ENCODE measurements around the gene FGF18.

DNA sequence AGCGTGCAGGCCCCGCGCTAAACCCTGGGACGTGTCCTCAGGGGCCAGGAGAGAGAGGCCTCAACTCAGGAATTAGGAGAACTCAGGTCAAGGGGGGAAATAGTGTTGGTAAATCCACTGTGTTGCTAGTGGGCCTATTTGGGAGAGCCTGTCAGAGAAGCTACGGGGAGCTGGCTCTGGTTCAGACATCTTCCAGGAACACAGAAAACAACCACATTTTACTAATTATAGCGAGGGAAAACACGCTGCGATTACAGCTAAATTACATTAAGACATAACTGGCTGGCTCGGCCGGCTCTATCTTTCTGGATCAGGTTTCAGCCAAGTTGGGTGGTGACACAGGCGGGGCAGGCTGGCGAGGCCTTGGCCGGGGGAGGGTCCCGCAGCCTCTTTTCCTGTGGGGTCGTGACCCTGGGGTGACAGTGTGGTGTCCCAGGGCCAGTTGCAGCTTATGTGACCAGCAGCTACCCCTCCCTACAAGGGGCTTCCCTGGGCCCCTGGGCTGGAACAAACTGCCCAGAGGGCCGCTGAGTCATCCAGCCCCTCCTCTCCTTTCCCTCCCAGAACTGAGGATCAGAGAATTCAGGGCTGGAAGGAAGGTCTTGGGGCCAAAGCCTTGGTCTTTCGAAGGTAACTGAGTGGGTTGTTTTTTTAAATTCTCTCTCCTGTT lies 75.1 kb downstream of the FGF18 start:
- TF ChIP-seq, protein P1, sequence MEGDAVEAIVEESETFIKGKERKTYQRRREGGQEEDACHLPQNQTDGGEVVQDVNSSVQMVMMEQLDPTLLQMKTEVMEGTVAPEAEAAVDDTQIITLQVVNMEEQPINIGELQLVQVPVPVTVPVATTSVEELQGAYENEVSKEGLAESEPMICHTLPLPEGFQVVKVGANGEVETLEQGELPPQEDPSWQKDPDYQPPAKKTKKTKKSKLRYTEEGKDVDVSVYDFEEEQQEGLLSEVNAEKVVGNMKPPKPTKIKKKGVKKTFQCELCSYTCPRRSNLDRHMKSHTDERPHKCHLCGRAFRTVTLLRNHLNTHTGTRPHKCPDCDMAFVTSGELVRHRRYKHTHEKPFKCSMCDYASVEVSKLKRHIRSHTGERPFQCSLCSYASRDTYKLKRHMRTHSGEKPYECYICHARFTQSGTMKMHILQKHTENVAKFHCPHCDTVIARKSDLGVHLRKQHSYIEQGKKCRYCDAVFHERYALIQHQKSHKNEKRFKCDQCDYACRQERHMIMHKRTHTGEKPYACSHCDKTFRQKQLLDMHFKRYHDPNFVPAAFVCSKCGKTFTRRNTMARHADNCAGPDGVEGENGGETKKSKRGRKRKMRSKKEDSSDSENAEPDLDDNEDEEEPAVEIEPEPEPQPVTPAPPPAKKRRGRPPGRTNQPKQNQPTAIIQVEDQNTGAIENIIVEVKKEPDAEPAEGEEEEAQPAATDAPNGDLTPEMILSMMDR (IDR thresholded peaks at IDR 0.05) = no peak
- no peak for TF ChIP-seq EP300 (IDR thresholded peaks at IDR 0.05)
